Mesendoderm (in vitro differentiated cells): ENCODE data around the gene ACTG1.

Experiments
- DNase-seq: peaks from one replicate; pipeline ENCODE4 v3.0.0; 2013
- H2AK5ac ChIP-seq: 2 replicates; pipeline ENCODE4 v1.6.1; 2013; ENCODE audit warnings: low read length, inconsistent platforms
- H2BK120ac ChIP-seq: 2 replicates; pipeline ENCODE4 v1.6.1; 2013; ENCODE audit warnings: low read depth, mild to moderate bottlenecking, low read length, moderate library complexity, mixed read lengths
- H2BK15ac ChIP-seq: replicated peaks from 2 replicates; pipeline ENCODE4 v1.6.1; 2013; ENCODE audit warnings: low read depth, mild to moderate bottlenecking, moderate library complexity
- H2BK5ac ChIP-seq: 2 replicates; pipeline ENCODE4 v1.6.1; 2013; ENCODE audit warnings: low read length, inconsistent platforms
- H3K18ac ChIP-seq: 2 replicates; pipeline ENCODE4 v1.6.1; 2013; ENCODE audit warnings: mild to moderate bottlenecking, low read length, mixed read lengths
- H3K23ac ChIP-seq: one replicate; pipeline ENCODE4 v1.6.1; 2013; ENCODE audit warnings: low read length
- H3K27ac ChIP-seq: 2 replicates; pipeline ENCODE4 v1.5.1; 2013; ENCODE audit warnings: low read depth, mild to moderate bottlenecking, inconsistent platforms, low read length, moderate library complexity
- H3K27me3 ChIP-seq: 2 replicates; pipeline ENCODE4 v1.6.1; 2013; ENCODE audit warnings: low read length, control low read depth, mild to moderate bottlenecking, inconsistent platforms; ENCODE audit not compliant: insufficient read depth, poor library complexity
- H3K36me3 ChIP-seq: 2 replicates; pipeline ENCODE4 v1.6.1; 2013; ENCODE audit warnings: low read length, inconsistent platforms; ENCODE audit not compliant: control insufficient read depth, insufficient read depth
- H3K4ac ChIP-seq: one replicate; pipeline ENCODE4 v1.6.1; 2013; ENCODE audit warnings: low read depth, mild to moderate bottlenecking, low read length, moderate library complexity
- H3K4me1 ChIP-seq: 2 replicates; pipeline ENCODE4 v1.6.1; 2013; ENCODE audit warnings: low read depth, low read length, inconsistent platforms; ENCODE audit not compliant: control insufficient read depth
- H3K4me2 ChIP-seq: 2 replicates; pipeline ENCODE4 v1.6.1; 2013; ENCODE audit warnings: low read length
- H3K4me3 ChIP-seq: 2 replicates; pipeline ENCODE4 v1.5.1; 2013; ENCODE audit warnings: mild to moderate bottlenecking, low read length
- H3K56ac ChIP-seq: one replicate; pipeline ENCODE4 v1.6.1; 2013; ENCODE audit warnings: low read length
- H3K79me1 ChIP-seq: 2 replicates; pipeline ENCODE4 v1.6.1; 2013; ENCODE audit warnings: low read length, inconsistent platforms
- H3K79me2 ChIP-seq: 2 replicates; pipeline ENCODE4 v1.6.1; 2013; ENCODE audit warnings: mild to moderate bottlenecking, low read length; ENCODE audit not compliant: control insufficient read depth, insufficient read depth
- H3K9ac ChIP-seq: 2 replicates; pipeline ENCODE4 v1.6.1; 2013; ENCODE audit warnings: low read length, inconsistent platforms
- H4K5ac ChIP-seq: one replicate; pipeline ENCODE4 v1.6.1; 2013; ENCODE audit warnings: low read length
- H4K8ac ChIP-seq: one replicate; pipeline ENCODE4 v1.6.1; 2013; ENCODE audit warnings: low read depth, mild to moderate bottlenecking, control low read depth, low read length, moderate library complexity
- WGBS: extraction: QIAGEN DNeasy Blood & Tissue Kit; methylation state at CpG from one replicate; pipeline ENCODE4 v1.1.7; 2013; ENCODE audit warnings: low lambda C conversion rate, missing lambda C conversion rate; ENCODE audit not compliant: insufficient coverage; ENCODE audit errors: extremely low coverage; 5-methylcytosine and 5-hydroxymethylcytosine counted together

ACTG1 gene

DNA sequence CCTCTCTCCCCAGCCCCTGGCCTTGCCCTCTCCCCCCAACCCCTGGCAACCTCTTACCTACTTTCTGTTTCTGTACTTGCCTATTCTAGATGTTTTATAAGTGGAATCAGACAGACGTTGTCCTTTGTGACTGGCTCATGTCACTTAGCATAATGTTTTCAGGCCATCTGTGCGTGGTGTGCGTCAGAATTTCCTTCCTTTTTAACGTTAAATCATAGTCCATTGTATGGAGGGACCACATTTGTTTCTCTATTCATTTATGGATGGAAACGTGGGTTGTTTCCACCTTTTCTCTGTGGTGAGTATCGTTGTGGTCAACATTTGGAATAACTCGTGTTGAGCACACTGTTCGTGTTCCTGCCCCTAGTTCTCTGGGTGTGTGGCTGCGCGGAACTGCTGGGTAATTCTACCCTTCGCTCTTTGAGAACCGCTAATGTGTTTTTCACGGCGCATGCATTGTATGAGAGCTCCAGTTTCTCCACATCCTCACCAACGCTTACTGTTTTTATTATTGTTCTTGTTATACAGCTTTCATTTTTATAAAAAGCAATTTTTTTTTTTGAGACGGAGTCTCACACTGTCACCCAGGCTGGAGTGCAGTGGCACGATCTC lies 26.3 kb downstream of the ACTG1 start:
- H3K4me2 ChIP-seq = no peak overlapping the region
- no peak overlapping the region for H3K56ac ChIP-seq
- no peak overlapping the region for H3K4me3 ChIP-seq
- H3K36me3 ChIP-seq = no peaks in the 10 kb centered on the region
- H3K27ac ChIP-seq = no peak overlapping the region
- no peak overlapping the region for H2BK120ac ChIP-seq
- no peak for DNase-seq
- WGBS = no CpG with 5 or more reads among the region's 17 CpGs
- H3K9ac ChIP-seq = no peak overlapping the region
- no peak overlapping the region for H4K5ac ChIP-seq
- no peaks in the 10 kb centered on the region for H3K79me2 ChIP-seq
- no peaks in the 10 kb centered on the region for H3K4me1 ChIP-seq
- no peak overlapping the region for H2BK5ac ChIP-seq
- no peak overlapping the region for H2BK15ac ChIP-seq
- H3K18ac ChIP-seq = no peak overlapping the region
- no peak overlapping the region for H3K23ac ChIP-seq
- H4K8ac ChIP-seq = no peak overlapping the region
- H3K79me1 ChIP-seq = no peaks in the 10 kb centered on the region
- H2AK5ac ChIP-seq = no peak overlapping the region
- H3K4ac ChIP-seq = no peak overlapping the region
- H3K27me3 ChIP-seq = no peaks in the 10 kb centered on the region

DNA sequence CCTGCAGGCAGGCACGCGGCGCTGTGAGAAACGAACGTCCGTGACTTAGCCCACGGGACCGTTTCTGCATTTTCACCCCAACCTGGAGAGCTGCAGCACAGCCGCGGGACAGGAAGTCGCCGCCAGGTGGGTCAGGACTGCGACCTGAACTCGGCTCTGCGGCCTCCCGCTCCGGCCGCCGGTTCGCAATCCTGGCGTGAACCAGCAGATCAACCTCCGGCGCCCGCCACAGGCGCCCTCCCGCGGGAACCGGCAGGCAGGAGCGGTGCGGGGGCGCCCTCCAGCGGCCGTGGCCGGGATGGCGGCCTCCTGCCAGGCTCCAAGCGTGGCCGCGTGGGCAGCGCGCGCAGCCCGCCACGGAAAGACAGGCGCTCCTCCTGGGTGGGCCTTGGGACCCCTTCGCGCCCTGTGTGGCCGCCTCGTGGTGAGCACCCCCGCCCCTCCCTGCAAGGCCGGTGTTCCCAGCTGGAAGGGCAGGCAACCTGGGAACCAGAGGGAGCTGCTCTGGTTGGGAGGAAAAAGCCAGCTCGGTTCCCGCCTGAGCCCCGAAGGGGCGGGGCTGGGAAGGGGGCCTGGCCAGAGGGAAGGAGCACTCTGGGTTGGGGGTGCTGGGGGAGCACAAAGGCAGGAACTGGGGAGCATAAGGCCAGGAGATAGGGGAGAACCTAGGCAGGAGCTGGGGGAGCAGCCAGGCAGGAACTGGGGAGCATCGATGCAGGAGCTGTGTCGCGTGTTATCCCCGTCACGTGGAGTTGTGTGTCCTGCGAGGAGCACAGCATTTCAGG lies 28.2 kb downstream of the ACTG1 start:
- Histone ChIP-seq H3K23ac (peak overlapping the region; percentile 94), H3K56ac (peak overlapping the region; percentile 94), H4K8ac (no peak overlapping the region), H3K79me2 (no peaks in the 10 kb centered on the region), H3K4ac (no peak overlapping the region), H3K79me1 (no peaks in the 10 kb centered on the region), H3K9ac (peak overlapping the region; percentile 88), H3K18ac (peak overlapping the region; percentile 9), H3K36me3 (no peaks in the 10 kb centered on the region), H3K4me2 (peak overlapping the region; percentile 94), H3K4me1 (no peaks in the 10 kb centered on the region), H2BK15ac (no peak overlapping the region), H2BK120ac (no peak overlapping the region), H4K5ac (no peak overlapping the region), H2AK5ac (no peak overlapping the region), H3K4me3 (peak overlapping the region; percentile 35), H2BK5ac (no peak overlapping the region), H3K27ac (no peak overlapping the region), H3K27me3 (no peaks in the 10 kb centered on the region)
- no CpG with 5 or more reads among the region's 60 CpGs for WGBS
- peak; percentile 93 for DNase-seq

GRCh38 chr17:81483862-81484194 lies 28.8 kb downstream of the ACTG1 start:
- no peak overlapping the region for H2BK15ac ChIP-seq
- H3K56ac ChIP-seq = peak overlapping the region; percentile 94
- H3K79me1 ChIP-seq = no peaks in the 10 kb centered on the region
- no peak overlapping the region for H2AK5ac ChIP-seq
- peak overlapping the region; percentile 88 for H3K9ac ChIP-seq
- no peak overlapping the region for H2BK120ac ChIP-seq
- DNase-seq = no peak
- H3K4me3 ChIP-seq = peak overlapping the region; percentile 35
- H3K18ac ChIP-seq = peak overlapping the region; percentile 9
- no peaks in the 10 kb centered on the region for H3K36me3 ChIP-seq
- no peak overlapping the region for H4K8ac ChIP-seq
- H2BK5ac ChIP-seq = no peak overlapping the region
- no CpG with 5 or more reads among the region's 32 CpGs for whole genome bisulfite sequencing
- H4K5ac ChIP-seq = no peak overlapping the region
- no peaks in the 10 kb centered on the region for H3K27me3 ChIP-seq
- no peaks in the 10 kb centered on the region for H3K79me2 ChIP-seq
- peak overlapping the region; percentile 94 for H3K4me2 ChIP-seq
- no peak overlapping the region for H3K4ac ChIP-seq
- H3K23ac ChIP-seq = peak overlapping the region; percentile 94
- H3K27ac ChIP-seq = no peak overlapping the region
- H3K4me1 ChIP-seq = no peaks in the 10 kb centered on the region

- H2AK5ac ChIP-seq = no peak overlapping the region
- H3K9ac ChIP-seq = peak overlapping the region; percentile 88
- H3K4me3 ChIP-seq = no peak overlapping the region
- H2BK120ac ChIP-seq = no peak overlapping the region
- no peaks in the 10 kb centered on the region for H3K36me3 ChIP-seq
- H2BK5ac ChIP-seq = no peak overlapping the region
- H3K4ac ChIP-seq = no peak overlapping the region
- H3K27ac ChIP-seq = no peak overlapping the region
- no peak overlapping the region for H2BK15ac ChIP-seq
- peak overlapping the region; percentile 9 for H3K18ac ChIP-seq
- no peak overlapping the region for H4K8ac ChIP-seq
- no peaks in the 10 kb centered on the region for H3K27me3 ChIP-seq
- WGBS = no CpG with 5 or more reads among the region's 29 CpGs
- no peak overlapping the region for H4K5ac ChIP-seq
- peak overlapping the region; percentile 94 for H3K56ac ChIP-seq
- H3K4me1 ChIP-seq = no peaks in the 10 kb centered on the region
- H3K79me2 ChIP-seq = no peaks in the 10 kb centered on the region
- no peak for DNase-seq
- H3K23ac ChIP-seq = no peak overlapping the region
- no peaks in the 10 kb centered on the region for H3K79me1 ChIP-seq
- H3K4me2 ChIP-seq = peak overlapping the region; percentile 94
Observed at GRCh38 chr17:81483085-81483861, 29.3 kb downstream of the ACTG1 start.

DNA sequence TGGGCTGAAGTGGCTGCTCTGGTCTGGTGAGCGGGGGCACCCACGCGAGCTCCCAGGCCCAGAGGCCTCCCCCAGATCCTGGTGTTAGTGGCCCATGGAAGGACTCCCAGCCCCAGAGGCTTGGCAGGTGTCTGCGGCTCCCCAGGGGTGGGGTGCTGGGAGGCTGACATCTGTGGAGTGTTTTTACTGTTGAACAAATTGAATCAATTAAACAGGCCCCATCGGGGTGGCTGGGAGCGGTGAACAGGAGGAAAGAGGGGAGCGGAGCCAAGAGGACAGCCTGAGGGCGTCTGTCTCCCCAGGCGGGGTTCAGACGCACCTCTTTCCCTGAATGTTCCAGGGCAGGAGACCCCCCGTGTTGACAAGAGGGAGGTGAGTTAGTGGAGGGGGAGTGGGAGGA lies 29.9 kb downstream of the ACTG1 start:
- H3K79me1 ChIP-seq = no peaks in the 10 kb centered on the region
- no peak overlapping the region for H3K4me2 ChIP-seq
- no peak for DNase-seq
- H3K27me3 ChIP-seq = no peaks in the 10 kb centered on the region
- H2BK120ac ChIP-seq = no peak overlapping the region
- H3K4me1 ChIP-seq = no peaks in the 10 kb centered on the region
- no peak overlapping the region for H3K56ac ChIP-seq
- H3K4me3 ChIP-seq = no peak overlapping the region
- no peak overlapping the region for H2BK5ac ChIP-seq
- no peak overlapping the region for H3K23ac ChIP-seq
- H2BK15ac ChIP-seq = no peak overlapping the region
- H4K8ac ChIP-seq = no peak overlapping the region
- H4K5ac ChIP-seq = no peak overlapping the region
- peak overlapping the region; percentile 27 for H3K9ac ChIP-seq
- no peak overlapping the region for H3K4ac ChIP-seq
- no peak overlapping the region for H2AK5ac ChIP-seq
- no peak overlapping the region for H3K18ac ChIP-seq
- no peak overlapping the region for H3K27ac ChIP-seq
- H3K36me3 ChIP-seq = no peaks in the 10 kb centered on the region
- no peaks in the 10 kb centered on the region for H3K79me2 ChIP-seq
- no CpG with 5 or more reads among the region's 11 CpGs for WGBS
